ENCODE data around the gene SNPH. TPM values are rescaled to one million over a fixed set of nuclear protein-coding genes. Genes with fewer than 3 reads are reported as not detected.

SNPH gene
- total RNA-seq, 2 experiments from 2014 or later, result 3.6 to 4.2 TPM

- DNase-seq, result no peak
- ATAC-seq, result peak; percentile 33
- no peaks in the 10 kb centered on the region for H3K9me3 Mint-ChIP-seq (ENCODE audit: low read depth)
- no peak overlapping the region for H3K4me3 Mint-ChIP-seq
- no peaks in the 10 kb centered on the region for H3K27me3 Mint-ChIP-seq
- peaks cover 21% of the 10 kb centered on the region for H3K4me1 Mint-ChIP-seq
- peak overlapping the region; percentile 13 for H3K27ac Mint-ChIP-seq
- CTCF ChIA-PET, result interaction anchor here (1.0 to 1.7 kb wide), 4 partner anchors 13 to 106 kb away, joined by 3 to 5 read pairs (median 4); no protein-coding TSS in a partner anchor
- no peaks in the 10 kb centered on the region for H3K36me3 Mint-ChIP-seq
These were observed 20.4 kb downstream of the SNPH start for GRCh38 chr20:1286267-1287024.

- Mint-ChIP-seq H3K27ac (peak overlapping the region; percentile 77), H3K36me3 (no peaks in the 10 kb centered on the region), H3K4me1 (peaks cover 21% of the 10 kb centered on the region), H3K9me3 (ENCODE audit: low read depth) (no peaks in the 10 kb centered on the region), H3K27me3 (no peaks in the 10 kb centered on the region), H3K4me3 (no peak overlapping the region)
- peak; percentile 76 for ATAC-seq
- no peak for DNase-seq
- CTCF ChIA-PET, result interaction anchor here (1.0 to 1.7 kb wide), 3 partner anchors 14 to 105 kb away, joined by 3 to 5 read pairs (median 3); no protein-coding TSS in a partner anchor
These were observed 21.2 kb downstream of the SNPH start for GRCh38 chr20:1287306-1287705.

GRCh38 chr20:1287787-1288569 lies 21.9 kb downstream of the SNPH start:
- Mint-ChIP-seq H3K4me3 (no peak overlapping the region), H3K36me3 (no peaks in the 10 kb centered on the region), H3K9me3 (ENCODE audit: low read depth) (no peaks in the 10 kb centered on the region), H3K27ac (peak overlapping the region; percentile 77), H3K27me3 (no peaks in the 10 kb centered on the region), H3K4me1 (peaks cover 21% of the 10 kb centered on the region)
- CTCF ChIA-PET, result interaction anchor here (1.7 kb wide), 1 partner anchor 15 kb away, joined by 3 read pairs; no protein-coding TSS in a partner anchor
- DNase-seq, result no peak
- no peak for ATAC-seq

GRCh38 chr20:1291191-1291741 lies 25.2 kb downstream of the SNPH start:
- ATAC-seq (no peak), DNase-seq (no peak)
- no peaks in the 10 kb centered on the region for H3K9me3 Mint-ChIP-seq (ENCODE audit: low read depth)
- peaks cover 18% of the 10 kb centered on the region for H3K4me1 Mint-ChIP-seq
- CTCF ChIA-PET, result interaction anchor here (0.6 to 1.8 kb wide), 6 partner anchors 8 to 113 kb away, joined by 3 to 8 read pairs (median 4); no protein-coding TSS in a partner anchor
- no peak overlapping the region for H3K27ac Mint-ChIP-seq
- no peak overlapping the region for H3K4me3 Mint-ChIP-seq
- no peaks in the 10 kb centered on the region for H3K36me3 Mint-ChIP-seq
- no peaks in the 10 kb centered on the region for H3K27me3 Mint-ChIP-seq

- CTCF ChIA-PET, result interaction anchor here (1.2 to 1.8 kb wide), 3 partner anchors 8 to 20 kb away, joined by 3 to 4 read pairs (median 4); no protein-coding TSS in a partner anchor
- H3K4me3 Mint-ChIP-seq, result no peak overlapping the region
- peaks cover 5% of the 10 kb centered on the region for H3K4me1 Mint-ChIP-seq
- ATAC-seq, result no peak
- no peaks in the 10 kb centered on the region for H3K27me3 Mint-ChIP-seq
- H3K27ac Mint-ChIP-seq, result no peak overlapping the region
- H3K36me3 Mint-ChIP-seq, result no peaks in the 10 kb centered on the region
- no peaks in the 10 kb centered on the region for H3K9me3 Mint-ChIP-seq (ENCODE audit: low read depth)
- no peak for DNase-seq
These were observed 26.5 kb downstream of the SNPH start for GRCh38 chr20:1292620-1293019.

GRCh38 chr20:1293641-1294379 lies 27.7 kb downstream of the SNPH start:
- Mint-ChIP-seq H3K36me3 (no peaks in the 10 kb centered on the region), H3K27ac (no peak overlapping the region), H3K9me3 (ENCODE audit: low read depth) (no peaks in the 10 kb centered on the region), H3K4me1 (peaks cover under 1% of the 10 kb centered on the region), H3K27me3 (no peaks in the 10 kb centered on the region), H3K4me3 (no peak overlapping the region)
- CTCF ChIA-PET, result no interaction called here
- no peak for ATAC-seq
- no peak for DNase-seq

- H3K27ac Mint-ChIP-seq, result no peak overlapping the region
- no peaks in the 10 kb centered on the region for H3K27me3 Mint-ChIP-seq
- no peak for ATAC-seq
- no peaks in the 10 kb centered on the region for H3K9me3 Mint-ChIP-seq (ENCODE audit: low read depth)
- no peak overlapping the region for H3K4me3 Mint-ChIP-seq
- CTCF ChIA-PET, result no interaction called here
- no peak for DNase-seq
- peaks cover 6% of the 10 kb centered on the region for H3K4me1 Mint-ChIP-seq
- H3K36me3 Mint-ChIP-seq, result no peaks in the 10 kb centered on the region
These were observed 28.4 kb downstream of the SNPH start for GRCh38 chr20:1294497-1294896.

- ATAC-seq, result no peak
- Mint-ChIP-seq H3K36me3 (no peaks in the 10 kb centered on the region), H3K27me3 (no peaks in the 10 kb centered on the region), H3K27ac (no peak overlapping the region), H3K4me3 (no peak overlapping the region), H3K9me3 (ENCODE audit: low read depth) (no peaks in the 10 kb centered on the region), H3K4me1 (peaks cover 15% of the 10 kb centered on the region)
- no peak for DNase-seq
- CTCF ChIA-PET, result no interaction called here
These were observed 29.3 kb downstream of the SNPH start for GRCh38 chr20:1295276-1295930.

- Mint-ChIP-seq H3K9me3 (ENCODE audit: low read depth) (no peaks in the 10 kb centered on the region), H3K4me1 (peaks cover 23% of the 10 kb centered on the region), H3K27me3 (no peaks in the 10 kb centered on the region), H3K27ac (no peak overlapping the region), H3K36me3 (peaks cover 2% of the 10 kb centered on the region), H3K4me3 (no peak overlapping the region)
- no peak for ATAC-seq
- DNase-seq, result no peak
- CTCF ChIA-PET, result no interaction called here
These were observed 30.1 kb downstream of the SNPH start for GRCh38 chr20:1296117-1296610.

GRCh38 chr20:1296922-1297321 lies 30.8 kb downstream of the SNPH start:
- H3K4me3 Mint-ChIP-seq, result no peak overlapping the region
- no peak overlapping the region for H3K27ac Mint-ChIP-seq
- H3K9me3 Mint-ChIP-seq (ENCODE audit: low read depth), result no peaks in the 10 kb centered on the region
- ATAC-seq, result no peak
- peaks cover 26% of the 10 kb centered on the region for H3K4me1 Mint-ChIP-seq
- CTCF ChIA-PET, result no interaction called here
- no peak for DNase-seq
- H3K36me3 Mint-ChIP-seq, result peaks cover 2% of the 10 kb centered on the region
- no peaks in the 10 kb centered on the region for H3K27me3 Mint-ChIP-seq

- no peak for ATAC-seq
- CTCF ChIA-PET, result interaction anchor here (1.2 kb wide), 1 partner anchor 17 kb away, joined by 3 read pairs; no protein-coding TSS in a partner anchor
- DNase-seq, result no peak
- Mint-ChIP-seq H3K4me3 (no peak overlapping the region), H3K9me3 (ENCODE audit: low read depth) (no peaks in the 10 kb centered on the region), H3K27ac (no peak overlapping the region), H3K4me1 (peaks cover 26% of the 10 kb centered on the region), H3K36me3 (peaks cover 2% of the 10 kb centered on the region), H3K27me3 (no peaks in the 10 kb centered on the region)
These were observed 31.4 kb downstream of the SNPH start for GRCh38 chr20:1297486-1297885.

- CTCF ChIA-PET, result interaction anchor here (1.2 kb wide), 1 partner anchor 17 kb away, joined by 3 read pairs; no protein-coding TSS in a partner anchor
- Mint-ChIP-seq H3K9me3 (ENCODE audit: low read depth) (no peaks in the 10 kb centered on the region), H3K27ac (no peak overlapping the region), H3K4me3 (no peak overlapping the region), H3K27me3 (no peaks in the 10 kb centered on the region), H3K36me3 (peaks cover 2% of the 10 kb centered on the region), H3K4me1 (peaks cover 26% of the 10 kb centered on the region)
- DNase-seq (no peak), ATAC-seq (no peak)
These were observed 32.1 kb downstream of the SNPH start for GRCh38 chr20:1298166-1298565.

Measured in activated CD8-positive, alpha-beta memory T cell treated with anti-CD3 and anti-CD28 coated beads, Interleukin-2, amount 10 ng/mL, durations not matched to agents 7 days and 5 days (primary cell).